ENCODE measurements around the gene RGSL1.

GRCh38 chr1:182406012-182406411, 43.9 kb upstream of the RGSL1 start:
- TF ChIP-seq CREB5 (CRISPR knock-in tag; IDR thresholded peaks at IDR 0.05; ENCODE audit: low read depth) (no peak), PPARA (CRISPR knock-in tag; IDR thresholded peaks at IDR 0.05; ENCODE audit: borderline replicate concordance) (no peak), CSDC2 (CRISPR knock-in tag; IDR thresholded peaks at IDR 0.05) (no peak), TCF4 (CRISPR knock-in tag; IDR thresholded peaks at IDR 0.05; ENCODE audit: borderline replicate concordance) (no peak), POU6F1 (CRISPR knock-in tag; IDR thresholded peaks at IDR 0.05; ENCODE audit: borderline replicate concordance, low read depth) (no peak), CSRNP3 (CRISPR knock-in tag; IDR thresholded peaks at IDR 0.05) (no peak), ZNF8 (CRISPR knock-in tag; IDR thresholded peaks at IDR 0.05) (no peak)

Data from SK-N-SH treated with all-trans-retinoic acid at 6 μM for 48 hours (cell line).